HG02642 (cell line): Measurements from ENCODE around the gene RFESD.
"Not testable (repeated sequence)": the region's sequence is repeated elsewhere in the genome, so short reads cannot be mapped to it uniquely, and the experiment has no call there.

Experiments
- ATAC-seq: cut with Tn5 transposase; IDR thresholded peaks from one replicate; pipeline ENCODE4 v1.9.1; 2021; ENCODE audit warnings: mild to moderate bottlenecking; ENCODE audit not compliant: unreplicated experiment, poor library complexity

RFESD gene

DNA sequence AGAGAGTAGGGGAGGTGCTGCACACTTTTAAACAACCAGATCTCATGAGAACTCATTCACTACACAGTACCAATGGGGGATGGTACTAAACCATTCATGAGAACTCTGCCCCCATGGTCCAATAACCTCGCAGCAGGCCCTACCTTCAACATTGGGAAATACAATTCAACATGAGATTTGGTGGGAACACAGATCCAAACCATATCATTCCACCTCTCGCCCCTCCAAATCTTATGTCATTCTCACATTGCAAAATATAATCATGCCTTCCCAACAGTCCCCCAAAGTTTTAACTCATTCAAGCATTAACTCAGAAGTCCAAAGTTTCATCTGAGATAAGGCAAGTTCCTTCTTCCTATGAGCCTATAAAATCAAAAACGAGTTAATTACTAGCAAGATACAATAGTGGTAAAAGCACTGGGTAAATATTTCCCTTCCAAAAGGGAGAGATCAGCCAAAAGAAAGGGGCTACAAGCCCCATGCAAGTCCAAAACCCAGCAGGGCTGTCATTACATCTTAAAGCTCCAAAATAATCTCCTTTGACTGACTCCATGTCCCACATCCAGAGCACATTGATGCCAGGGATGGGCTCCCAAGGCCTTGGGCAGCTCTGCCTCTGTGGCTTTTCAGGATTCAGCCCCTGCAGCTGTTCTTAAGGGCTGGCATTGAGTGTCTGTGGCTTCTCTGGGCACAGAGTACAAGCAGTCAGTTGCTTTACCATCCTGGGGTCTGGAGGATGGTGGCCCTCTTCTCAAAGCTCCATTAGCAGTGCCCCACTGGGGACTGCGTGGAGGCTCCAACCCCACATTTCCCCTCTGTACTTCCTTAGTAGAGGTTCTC, 18.4 kb upstream of the RFESD start:
- ATAC-seq: no peak

DNA sequence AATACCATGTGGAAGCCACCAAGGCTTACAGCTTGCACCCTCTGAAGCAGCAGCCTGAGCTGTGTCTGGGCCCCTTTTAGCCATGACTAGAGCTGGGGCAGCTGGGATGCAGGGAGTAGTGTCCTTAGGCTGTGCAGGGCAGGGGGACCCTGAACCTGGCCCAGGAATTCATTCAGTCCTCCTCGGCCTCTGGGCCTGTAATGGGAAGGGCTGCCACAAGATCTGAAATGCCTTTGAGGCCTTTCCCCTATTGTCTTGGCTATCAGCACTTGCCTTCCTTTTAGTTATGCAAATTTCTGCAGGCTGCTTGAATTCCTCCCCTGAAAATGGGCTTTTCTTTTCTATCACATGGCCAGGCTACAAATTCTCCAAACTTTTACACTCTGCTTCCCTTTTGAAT, 17.6 kb upstream of the RFESD start:
- no peak for ATAC-seq

DNA sequence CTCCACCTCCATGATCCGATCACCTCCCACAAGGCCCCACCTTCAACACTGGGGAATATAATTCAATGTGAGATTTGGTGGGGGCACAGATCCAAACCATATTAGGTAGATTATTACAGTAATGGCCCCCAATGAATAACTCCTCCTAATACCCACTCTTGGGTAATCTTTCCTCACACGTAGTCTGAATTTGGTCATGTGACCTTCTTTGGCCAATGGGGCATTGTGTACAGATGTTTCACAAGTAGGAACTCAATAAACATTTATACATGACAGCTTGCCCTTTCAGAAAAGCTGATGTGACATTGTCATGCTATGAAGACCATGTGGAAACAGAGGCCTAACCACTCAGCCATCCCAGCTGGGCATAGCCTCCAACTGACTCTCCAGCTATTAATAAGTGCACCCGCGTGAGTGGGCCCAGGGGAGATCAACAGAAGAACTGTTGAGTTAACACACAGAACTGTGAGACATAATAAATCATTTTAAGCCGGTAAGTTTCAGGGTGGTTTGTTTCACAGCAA, 16.1 kb upstream of the RFESD start:
- ATAC-seq: no peak

DNA sequence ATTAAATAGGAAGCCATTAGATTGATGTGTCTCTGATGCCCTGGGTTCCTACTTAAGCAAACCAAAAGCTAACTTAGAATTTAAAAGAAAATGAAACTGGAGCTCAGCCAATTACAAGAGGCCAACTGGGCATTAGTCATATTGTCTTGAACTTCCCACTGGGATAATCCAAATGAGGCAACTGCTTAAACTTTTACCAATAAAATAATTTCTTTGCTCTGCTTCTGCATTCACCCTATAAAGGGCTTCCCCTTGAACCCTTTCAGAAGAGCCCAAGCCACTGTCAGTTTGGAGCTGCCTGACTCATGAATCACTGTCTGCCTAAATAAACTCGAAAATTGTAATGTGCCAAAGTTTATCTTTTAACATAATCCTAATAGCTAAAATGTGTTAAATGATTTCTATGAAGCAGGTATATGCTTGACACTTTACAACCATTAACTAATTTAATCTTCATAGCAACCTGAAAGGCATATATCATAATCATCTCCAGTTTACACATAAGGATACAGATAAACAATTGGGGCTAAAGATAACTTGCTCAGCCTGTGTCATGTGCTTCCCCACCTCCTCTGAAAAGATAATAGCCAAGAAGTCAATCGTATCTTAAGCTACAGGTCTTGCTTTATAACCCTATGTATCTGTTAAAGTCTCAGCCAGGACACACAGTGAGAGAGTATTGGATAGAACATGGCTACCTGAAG, 15.2 kb upstream of the RFESD start:
- no peak for ATAC-seq

DNA sequence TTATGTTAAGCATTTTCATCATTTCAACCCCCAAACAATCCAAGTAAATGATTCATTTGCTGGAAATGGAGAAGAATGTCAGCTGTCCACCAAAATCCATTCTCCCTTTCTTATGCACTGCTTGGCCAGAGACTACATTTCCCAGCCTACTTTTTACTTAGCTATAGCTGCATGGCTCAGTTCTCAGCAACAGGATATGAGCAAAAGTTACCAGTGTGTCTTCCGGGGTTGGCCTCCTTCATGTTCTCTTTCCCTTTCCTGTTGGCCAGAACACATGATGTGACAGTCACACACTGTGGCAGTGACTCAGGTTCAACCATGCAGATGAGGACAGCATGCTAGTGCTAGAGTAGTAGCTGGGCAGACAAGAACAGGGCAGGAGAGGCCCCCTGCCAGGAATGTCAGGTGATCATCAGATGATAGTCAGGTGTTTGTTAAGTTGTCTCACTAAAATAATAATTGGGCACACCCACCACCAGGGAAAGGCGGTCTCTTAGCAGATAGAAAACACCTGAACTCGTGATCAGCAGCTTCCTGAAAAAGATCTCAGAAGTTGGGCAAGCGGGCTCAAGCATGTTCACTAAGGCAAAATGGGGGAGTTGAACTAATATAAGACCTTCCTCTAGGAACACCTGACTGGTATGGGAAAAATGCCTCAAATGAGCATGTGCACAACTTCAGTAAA, 14.4 kb upstream of the RFESD start:
- ATAC-seq: peak; percentile 89

DNA sequence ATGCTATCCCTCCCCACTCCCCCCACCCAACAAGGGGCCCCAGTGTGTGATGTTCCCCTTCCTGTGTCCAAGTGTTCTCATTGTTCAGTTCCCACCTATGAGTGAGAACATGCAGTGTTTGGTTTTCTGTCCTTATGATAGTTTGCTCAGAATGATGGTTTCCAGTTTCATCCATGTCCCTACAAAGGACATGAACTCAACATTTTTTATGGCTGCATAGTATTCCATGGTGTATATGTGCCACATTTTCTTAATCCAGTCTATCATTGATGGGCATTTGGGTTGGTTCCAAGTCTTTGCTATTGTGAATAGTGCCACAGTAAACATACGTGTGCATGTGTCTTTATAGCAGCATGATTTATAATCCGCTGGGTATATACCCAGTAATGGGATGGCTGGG, 13.6 kb upstream of the RFESD start:
- ATAC-seq: not testable (repeated sequence)

DNA sequence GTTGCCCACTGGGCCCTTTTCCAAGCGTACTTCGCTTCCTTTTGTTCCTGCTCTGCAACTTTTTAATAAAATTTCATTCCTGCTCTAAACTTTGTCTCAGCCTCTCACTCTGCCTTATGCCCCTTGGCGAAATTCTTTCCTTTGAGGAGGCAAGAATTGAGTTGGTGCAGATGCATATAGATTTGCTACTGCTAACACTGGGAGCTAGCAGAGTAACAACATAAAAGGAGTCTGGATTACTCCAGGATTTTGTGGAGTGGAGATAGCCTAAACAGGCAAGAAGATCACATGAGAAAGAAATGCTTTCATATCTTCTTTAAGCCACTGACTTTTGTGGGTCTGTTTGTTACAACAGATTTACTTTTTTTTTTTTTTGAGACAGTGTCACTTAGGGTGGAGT, 12.9 kb upstream of the RFESD start:
- ATAC-seq: no peak

DNA sequence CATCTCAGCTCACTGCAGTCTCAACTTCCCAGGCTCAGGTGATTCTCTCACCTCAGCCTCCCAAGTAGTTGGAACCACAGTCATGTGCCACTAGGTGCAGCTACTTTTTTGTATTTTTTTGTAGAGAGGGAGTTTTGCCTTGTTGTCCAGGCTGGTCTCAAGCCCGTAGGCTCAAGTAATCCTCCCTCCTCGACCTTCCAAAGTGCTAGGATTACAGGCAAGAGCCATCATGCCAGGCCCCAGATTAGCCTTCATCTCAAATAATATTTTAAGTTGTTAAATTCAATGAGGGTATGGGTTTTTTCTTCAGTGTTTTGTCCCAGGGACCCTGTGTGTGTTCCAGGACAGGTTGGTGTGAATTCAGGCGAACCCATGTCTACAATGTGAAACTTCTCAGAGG, 12.5 kb upstream of the RFESD start:
- ATAC-seq: no peak

DNA sequence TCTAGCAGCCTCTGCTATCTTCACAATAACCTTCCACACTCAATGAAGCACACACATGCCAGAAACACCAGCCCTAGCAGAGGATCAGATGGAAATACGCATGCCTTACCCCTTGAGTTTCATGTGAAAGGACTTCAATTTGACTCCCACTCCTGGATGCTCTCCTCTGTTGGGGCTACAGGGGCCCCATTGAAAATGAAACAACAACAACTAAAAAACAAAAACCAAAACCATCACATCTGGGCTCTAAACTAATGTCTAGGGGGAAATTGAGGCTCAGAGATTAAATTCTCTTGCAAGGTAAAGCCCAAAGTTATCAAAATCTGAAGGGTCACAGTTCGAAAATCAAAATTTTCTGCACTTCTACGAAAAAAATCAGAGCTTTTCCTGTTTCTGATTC, 7.9 kb upstream of the RFESD start:
- no peak for ATAC-seq

DNA sequence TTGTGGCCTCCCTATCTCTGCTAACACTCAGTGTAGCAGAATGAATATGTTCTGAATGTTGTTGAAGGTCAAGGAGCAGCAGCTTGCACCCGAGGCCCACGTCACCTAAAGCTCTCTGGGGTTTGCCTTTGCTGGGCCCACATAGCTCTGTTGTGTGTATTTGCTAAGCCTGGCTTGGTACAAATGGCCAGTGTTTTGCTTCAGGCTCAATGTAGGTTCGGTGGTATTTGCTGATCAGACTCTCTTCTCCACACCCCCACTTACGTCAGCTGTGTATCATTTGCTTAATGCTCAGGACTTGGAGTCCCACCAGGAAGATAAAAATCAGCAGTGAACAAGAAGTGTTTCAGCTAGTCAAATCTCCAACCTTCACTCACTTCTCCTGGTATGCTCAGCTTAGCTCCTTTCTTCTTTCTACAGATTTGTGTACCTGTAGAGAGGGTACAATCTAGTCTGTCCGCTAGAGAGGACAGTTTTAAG, 4.8 kb upstream of the RFESD start:
- no peak for ATAC-seq

DNA sequence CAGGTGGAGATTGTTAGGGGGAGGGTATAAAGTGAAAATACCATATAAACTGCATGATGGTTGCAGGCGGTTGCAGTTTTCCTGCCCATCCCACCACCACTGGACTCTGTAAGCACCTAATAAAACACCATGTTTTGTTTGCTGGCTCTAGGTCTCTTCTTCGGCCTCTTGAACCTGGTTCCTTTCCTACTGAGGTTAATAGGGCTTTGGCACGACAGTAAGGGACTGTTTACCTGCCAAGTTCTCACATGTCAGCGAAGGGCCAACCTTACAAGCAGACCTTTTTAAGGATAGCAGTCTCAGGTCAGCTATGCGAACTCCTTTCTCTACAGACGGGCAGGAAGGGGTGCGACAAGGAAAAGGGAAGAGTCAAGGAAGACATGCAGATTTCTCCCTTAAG, 3.4 kb upstream of the RFESD start:
- ATAC-seq: no peak

DNA sequence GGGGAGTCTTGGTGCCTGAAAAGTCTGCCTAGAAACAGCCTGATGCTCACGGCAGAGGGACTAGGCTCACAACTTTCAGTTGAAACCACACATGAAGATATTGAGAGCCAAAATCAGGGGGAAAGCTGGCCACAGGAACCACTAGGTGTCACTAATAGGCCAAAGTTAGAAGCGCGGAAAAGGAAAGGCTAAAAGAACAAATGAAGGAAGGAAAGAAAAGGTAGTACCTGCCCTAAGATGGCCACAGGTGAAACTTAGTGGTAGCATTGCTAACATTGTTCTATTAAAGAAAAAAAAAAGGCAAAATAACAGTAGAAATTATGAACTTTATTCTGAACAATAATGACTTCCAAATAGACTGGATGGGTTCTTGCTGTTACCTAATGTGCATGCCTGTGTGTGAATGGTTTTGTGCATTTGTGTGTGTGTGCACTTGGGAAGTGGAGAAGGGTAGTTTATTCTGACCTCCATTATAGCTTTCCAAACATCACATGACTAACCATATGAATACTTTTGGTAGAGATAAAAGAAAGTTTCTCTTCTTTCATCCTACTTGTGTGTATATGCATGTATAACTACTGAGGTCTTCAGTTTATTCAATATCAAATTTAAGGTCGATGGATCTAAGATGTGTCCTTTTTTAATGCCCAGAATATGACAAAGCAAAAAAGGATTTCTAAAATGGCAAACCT, 2.1 kb upstream of the RFESD start:
- ATAC-seq: peak; percentile 32

DNA sequence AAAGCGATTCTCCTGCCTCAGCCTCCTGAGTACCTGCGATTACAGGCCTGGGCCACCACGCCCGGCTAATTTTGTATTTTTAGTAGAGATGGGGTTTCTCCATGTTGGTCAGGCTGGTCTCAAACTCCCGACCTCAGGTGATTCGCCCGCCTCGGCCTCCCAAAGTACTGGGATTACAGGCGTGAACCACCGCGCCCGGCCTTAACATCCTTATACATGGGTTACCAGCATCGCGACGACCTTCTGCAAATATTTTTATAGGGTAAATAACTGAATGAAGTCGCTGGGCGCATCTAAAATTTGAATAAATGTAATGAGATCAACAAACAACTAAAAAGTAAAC, 380 bp upstream of the RFESD start:
- not testable (repeated sequence) for ATAC-seq

DNA sequence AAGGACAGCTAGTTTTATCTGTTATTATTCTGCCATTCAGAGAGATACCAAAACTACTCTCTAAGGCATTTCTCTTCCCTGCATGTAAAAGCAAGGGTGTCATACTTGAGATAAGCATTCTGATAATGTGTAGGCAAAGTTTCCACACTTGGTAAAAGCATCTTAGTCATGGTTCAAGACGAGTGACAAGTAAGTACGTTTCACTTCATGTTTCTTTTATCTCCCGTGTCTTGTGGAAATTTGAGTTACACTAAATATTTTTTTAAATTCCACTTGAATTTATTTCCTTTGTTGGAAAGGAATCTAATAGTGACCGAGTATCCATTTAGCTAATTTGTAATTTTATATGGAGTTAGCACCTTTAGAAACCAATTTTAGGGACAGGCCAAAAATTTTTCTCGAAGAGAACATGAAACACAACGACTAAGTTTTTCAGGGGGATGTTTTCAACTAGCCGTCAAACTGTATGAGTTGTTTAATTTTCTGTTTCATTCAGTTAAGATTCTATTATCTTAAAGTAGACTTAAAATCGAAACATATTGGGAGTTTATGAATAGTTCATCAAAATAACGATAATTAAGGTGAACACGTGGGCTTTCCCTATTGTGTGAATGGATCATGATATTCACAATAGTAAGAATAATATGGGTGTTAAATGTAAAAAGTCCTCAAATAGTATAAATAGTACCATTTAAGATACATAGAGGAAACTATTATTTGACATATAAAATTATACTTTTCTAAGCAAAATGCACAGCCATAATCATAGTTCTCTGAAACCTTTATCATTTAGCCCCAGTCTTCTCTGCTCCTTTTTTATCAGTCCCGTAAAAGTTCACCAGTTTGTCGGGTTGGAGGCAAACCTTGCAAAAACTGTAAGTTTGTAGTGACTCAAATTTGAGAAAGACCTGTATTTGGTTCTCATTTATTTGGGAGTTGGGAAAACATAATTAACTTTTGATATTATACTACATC, 1.6 kb downstream of the RFESD start:
- no peak for ATAC-seq

DNA sequence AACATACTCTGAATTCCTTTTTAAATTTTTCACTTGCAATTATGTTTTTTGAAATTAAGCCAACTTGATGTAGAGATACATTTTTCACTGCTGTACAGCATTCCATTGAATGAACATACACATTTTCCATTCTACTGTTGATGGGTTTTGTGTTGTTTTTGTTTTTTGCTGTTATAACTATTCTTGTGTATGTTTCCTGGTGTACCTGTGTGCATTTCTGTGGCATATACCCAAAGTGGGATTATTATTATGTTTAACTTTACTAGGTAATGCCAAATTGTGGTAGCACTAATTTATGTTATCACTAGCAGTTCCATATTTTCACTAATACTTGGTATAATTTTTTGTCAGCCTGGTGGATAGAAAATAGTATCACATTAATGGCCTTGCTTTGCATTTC, 2.7 kb downstream of the RFESD start:
- no peak for ATAC-seq

DNA sequence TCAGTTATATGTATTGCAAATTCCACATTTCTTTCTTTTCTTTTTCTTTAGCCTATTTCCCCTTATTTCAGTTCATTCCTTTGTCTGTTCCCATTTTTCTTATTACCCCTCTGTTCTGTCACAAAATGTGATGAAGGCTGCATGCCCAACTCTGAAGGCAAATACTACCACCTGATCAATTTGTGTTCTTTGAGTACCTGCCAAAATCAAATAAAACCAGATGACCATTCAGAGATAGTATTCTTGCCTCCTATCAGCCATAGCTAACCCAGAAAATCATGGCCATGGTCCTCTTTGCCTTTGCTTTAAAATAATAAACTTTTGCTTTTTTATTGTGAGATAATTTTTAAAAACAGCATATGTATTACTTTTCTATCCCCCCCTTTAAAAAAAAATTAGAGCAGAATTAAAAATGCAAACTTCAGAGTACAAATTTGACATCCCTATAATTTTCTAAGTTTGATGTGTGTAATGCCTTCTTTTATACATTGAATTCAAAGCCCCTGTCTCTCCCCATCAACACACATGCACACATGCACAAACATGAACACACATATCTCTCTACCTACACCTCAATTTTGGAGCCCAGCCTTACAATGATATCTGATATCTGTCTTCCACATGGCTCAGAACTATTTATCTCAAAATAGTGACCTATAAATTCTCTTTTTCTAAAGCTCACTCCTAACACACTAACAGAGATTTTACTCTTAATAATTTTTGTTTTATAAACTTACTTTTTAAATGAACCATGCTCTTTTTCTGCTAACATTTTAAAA, 3.5 kb downstream of the RFESD start:
- ATAC-seq: no peak

DNA sequence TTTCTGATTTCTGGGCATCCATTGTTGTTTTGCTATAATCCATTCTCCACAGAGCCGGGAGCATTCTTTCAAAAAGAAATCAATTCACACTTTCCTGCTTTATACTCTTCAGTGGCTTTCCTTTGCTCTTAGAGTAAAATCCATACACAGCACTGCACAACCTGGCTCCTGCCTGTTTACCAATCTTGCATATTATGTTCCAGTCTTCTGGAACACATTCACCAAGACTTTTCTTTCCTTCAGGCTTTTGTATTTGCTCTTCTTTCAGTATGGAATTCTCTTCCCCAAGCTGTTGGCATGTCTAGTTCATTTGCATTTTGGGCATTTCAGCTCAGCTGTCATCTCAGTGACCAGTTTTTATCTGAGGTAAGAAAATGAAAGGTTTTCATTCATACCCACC, 6.3 kb downstream of the RFESD start:
- ATAC-seq: no peak

DNA sequence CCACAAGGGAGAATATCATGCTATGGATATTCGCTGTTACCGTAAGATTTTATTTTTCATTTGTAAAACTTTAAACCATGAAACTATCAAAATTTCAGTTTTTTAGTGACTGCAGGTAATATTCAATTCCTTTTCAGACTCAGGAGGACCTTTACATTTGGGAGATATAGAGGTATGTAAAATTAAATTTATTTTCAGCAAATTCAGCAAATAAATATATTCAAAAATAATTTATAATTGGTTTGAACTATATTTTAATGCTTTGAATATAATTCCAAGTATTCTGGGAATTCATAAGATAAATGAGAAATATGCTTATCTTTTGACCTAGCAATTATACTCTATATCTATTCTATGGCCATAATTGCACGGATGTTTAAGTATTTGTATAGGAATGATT, 7.6 kb downstream of the RFESD start:
- ATAC-seq: no peak

DNA sequence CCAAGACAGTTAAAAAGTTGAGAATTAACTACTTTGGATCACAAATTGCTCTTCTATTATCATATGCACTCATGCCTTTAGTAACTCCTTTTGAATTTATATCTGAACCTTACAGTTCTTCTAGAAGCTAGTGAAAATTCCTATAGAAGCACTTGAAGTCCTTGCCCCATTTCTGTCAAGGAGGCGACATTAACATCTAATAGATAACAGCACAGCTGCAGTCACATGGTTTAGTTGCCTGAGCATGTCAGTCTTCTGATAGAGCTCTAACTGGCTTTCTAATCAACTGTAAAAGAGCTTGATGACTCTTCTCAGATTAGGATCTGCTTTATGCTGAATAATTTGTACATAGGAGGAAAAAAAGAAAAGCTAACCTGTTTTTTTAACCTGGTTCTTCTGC, 9.0 kb downstream of the RFESD start:
- no peak for ATAC-seq
